IMR-90 (cell line): ENCODE data around the gene RBFA. TPM values are rescaled to one million over a fixed set of nuclear protein-coding genes. Genes with fewer than 3 reads are reported as not detected.

ENCODE experiments used
- ATAC-seq: fragments of 200-7000 bp; cut with Tn5 transposase; 2 replicates; pipeline ENCODE4 v1.9.1; 2020; ENCODE audit warnings: low read depth, mild to moderate bottlenecking, moderate library complexity
- BruUV-seq: library from RNA; stranded (reverse); fragments of 400-500 nt; replicated peaks from 2 replicates; lab custom pipeline; 2021; lab: Mats Ljungman, UMichigan
- CTCF ChIA-PET: fragments of 300-600 bp; formaldehyde crosslinking; extraction: SDS; loops from one replicate; lab custom pipeline; 2021; ENCODE audit warnings: antibody characterized with exemption; lab: Yijun Ruan, JAX
- POLR2A ChIA-PET: fragments of 300-600 bp; sonication (Branson Sonifier 250); formaldehyde crosslinking; loops from one replicate; lab custom pipeline; 2022; ENCODE audit warnings: antibody characterized with exemption; ENCODE audit not compliant: unreplicated experiment; lab: Charles Lee
- DNase-seq: peaks from one replicate; pipeline ENCODE4 v3.0.0; 2013
- H2AFZ ChIP-seq: replicated peaks from 2 replicates; pipeline ENCODE3; 2013; ENCODE audit warnings: low read length, mild to moderate bottlenecking; ENCODE audit not compliant: poor library complexity
- H2AK5ac ChIP-seq: 2 replicates; pipeline ENCODE4 v1.6.1; 2013; ENCODE audit warnings: low read depth, low read length, inconsistent platforms
- H2AK9ac ChIP-seq: replicated peaks from 2 replicates; pipeline ENCODE3; 2013; ENCODE audit warnings: mild to moderate bottlenecking, low read depth, low read length, moderate library complexity; ENCODE audit not compliant: poor library complexity
- H2BK120ac ChIP-seq: 2 replicates; pipeline ENCODE4 v1.6.1; 2013; ENCODE audit warnings: low read depth, low read length, inconsistent platforms
- H2BK15ac ChIP-seq: 3 replicates; pipeline ENCODE4 v1.6.1; 2013; ENCODE audit warnings: low read depth, low read length, inconsistent platforms
- H2BK20ac ChIP-seq: 2 replicates; pipeline ENCODE4 v1.6.1; 2013; ENCODE audit warnings: low read depth, mild to moderate bottlenecking, inconsistent platforms, low read length, moderate library complexity
- H2BK5ac ChIP-seq: 2 replicates; pipeline ENCODE4 v1.6.1; 2013; ENCODE audit warnings: mild to moderate bottlenecking, low read depth, low read length, inconsistent platforms; ENCODE audit not compliant: poor library complexity, severe bottlenecking
- H3K14ac ChIP-seq: replicated peaks from 2 replicates; pipeline ENCODE4 v1.6.1; 2013; ENCODE audit warnings: low read depth, low read length, inconsistent platforms
- H3K18ac ChIP-seq: 2 replicates; pipeline ENCODE4 v1.6.1; 2013; ENCODE audit warnings: low read depth, low read length, control low read depth
- H3K23ac ChIP-seq: 2 replicates; pipeline ENCODE4 v1.6.1; 2013; ENCODE audit warnings: low read depth, low read length, inconsistent platforms
- H3K27ac ChIP-seq: 2 replicates; pipeline ENCODE4 v1.5.1; 2013; ENCODE audit warnings: mild to moderate bottlenecking, control low read depth, low read length; ENCODE audit not compliant: insufficient read depth
- H3K27me3 ChIP-seq: 2 replicates; pipeline ENCODE4 v1.6.1; 2013; ENCODE audit warnings: low read length; ENCODE audit not compliant: control insufficient read depth, insufficient read depth
- H3K36me3 ChIP-seq: 2 replicates; pipeline ENCODE4 v1.6.1; 2013; ENCODE audit warnings: low read length, mixed read lengths; ENCODE audit not compliant: control insufficient read depth, insufficient read depth
- H3K4ac ChIP-seq: 2 replicates; pipeline ENCODE4 v1.6.1; 2013; ENCODE audit warnings: low read depth, low read length, inconsistent platforms
- H3K4me1 ChIP-seq: 2 replicates; pipeline ENCODE4 v1.6.1; 2013; ENCODE audit warnings: low read length, mixed read lengths; ENCODE audit not compliant: control insufficient read depth, insufficient read depth
- H3K4me2 ChIP-seq: 2 replicates; pipeline ENCODE4 v1.6.1; 2013; ENCODE audit warnings: low read depth, mild to moderate bottlenecking, control low read depth, low read length, moderate library complexity
- H3K4me3 ChIP-seq: 2 replicates; pipeline ENCODE4 v1.5.1; 2013; ENCODE audit warnings: low read depth, mild to moderate bottlenecking, control low read depth, low read length, moderate library complexity; ENCODE audit not compliant: insufficient read depth
- H3K56ac ChIP-seq: 2 replicates; pipeline ENCODE4 v1.6.1; 2013; ENCODE audit warnings: low read length, inconsistent platforms; ENCODE audit not compliant: insufficient read depth; ENCODE audit errors: extremely low read depth
- H3K79me1 ChIP-seq, 2 experiments: 2 replicates each; pipeline ENCODE4 v1.6.1; 2013; ENCODE audit warnings: low read length in 2 of 2, inconsistent platforms in 1 of 2, low read depth in 1 of 2
- H3K9ac ChIP-seq: 2 replicates; pipeline ENCODE4 v1.6.1; 2013; ENCODE audit warnings: low read depth, low read length, control low read depth
- H3K9me1 ChIP-seq: 2 replicates; pipeline ENCODE4 v1.6.1; 2013; ENCODE audit warnings: low read length, inconsistent platforms; ENCODE audit not compliant: insufficient read depth
- H3K9me3 ChIP-seq: 2 replicates; pipeline ENCODE4 v1.6.1; 2013; ENCODE audit warnings: low read length; ENCODE audit not compliant: control insufficient read depth, insufficient read depth
- H4K20me1 ChIP-seq: 2 replicates; pipeline ENCODE4 v1.6.1; 2013; ENCODE audit warnings: low read length, inconsistent platforms; ENCODE audit not compliant: insufficient read depth
- H4K5ac ChIP-seq: 2 replicates; pipeline ENCODE4 v1.6.1; 2013; ENCODE audit warnings: mild to moderate bottlenecking, low read depth, low read length, control low read depth
- H4K8ac ChIP-seq, 2 experiments: 2 replicates each; pipeline ENCODE4 v1.6.1; 2013; ENCODE audit warnings: low read depth in 2 of 2, low read length in 2 of 2, control low read depth in 1 of 2, inconsistent platforms in 1 of 2
- H4K91ac ChIP-seq: 2 replicates; pipeline ENCODE4 v1.6.1; 2013; ENCODE audit warnings: low read depth, low read length, inconsistent platforms; ENCODE audit not compliant: insufficient read depth
- CHD1 ChIP-seq: IDR thresholded peaks from 2 replicates; pipeline ENCODE4 v1.6.1; 2012; ENCODE audit warnings: low read depth, low read length, improper control_type of control experiment
- NFE2L2 ChIP-seq: fragments of 150-350 bp; IDR thresholded peaks from 2 replicates; pipeline ENCODE4 v1.6.1; 2016; ENCODE audit warnings: low read depth, mild to moderate bottlenecking, low read length
- RAD21 ChIP-seq: IDR thresholded peaks from 2 replicates; pipeline ENCODE4 v1.6.1; 2012; ENCODE audit warnings: low read length, improper control_type of control experiment
- RCOR1 ChIP-seq: IDR thresholded peaks from 2 replicates; pipeline ENCODE4 v1.6.1; 2012; ENCODE audit warnings: mild to moderate bottlenecking, low read length, improper control_type of control experiment; ENCODE audit not compliant: insufficient replicate concordance
- WGBS, 2 experiments: methylation state at CpG; one replicate each; pipeline versions ENCODE4 v1.1.5 to v1.1.7; 2013; ENCODE audit warnings: missing lambda C conversion rate in 2 of 2; ENCODE audit not compliant: insufficient read length in 1 of 2; ENCODE audit errors: extremely low coverage in 2 of 2; 5-methylcytosine and 5-hydroxymethylcytosine counted together
- dilution Hi-C: fragments of 300-500 bp; cut with HindIII; formaldehyde crosslinking; loops from one replicate; pipeline ENCODE4 v1.14.3; 2018; ENCODE audit warnings: low sequenced_read_pairs; ENCODE audit not compliant: unreplicated experiment
- in situ Hi-C: fragments of 300-500 bp; cut with MboI; formaldehyde crosslinking; loops from 3 replicates; pipeline ENCODE4 v1.14.3; 2019; ENCODE audit warnings: low sequenced_read_pairs, inconsistent platforms, mixed read lengths
- intact Hi-C: fragments of 100-400 bp; cut with micrococcal nuclease; formaldehyde crosslinking; loops from 2 replicates; pipeline ENCODE4 v1.10.0; 2022
- polyA plus RNA-seq, 3 experiments: library from polyadenylated mRNA; depleted of rRNA; stranded (reverse); fragments of >200 nt; gene quantifications; 2 replicates each; pipeline ENCODE4 v1.2.3, GENCODE V29; 2012; ENCODE audit warnings: low replicate concordance in 1 of 3
- total RNA-seq: library from RNA; depleted of rRNA; stranded (reverse); fragments of >200 nt; gene quantifications from 2 replicates; pipeline ENCODE4 v1.2.3, GENCODE V29; 2012

Gene RBFA
- total and polyA plus RNA-seq, 2 of the 4 experiments (the other 2 are of a cell fraction) = 21.0 to 38.0 TPM

DNA sequence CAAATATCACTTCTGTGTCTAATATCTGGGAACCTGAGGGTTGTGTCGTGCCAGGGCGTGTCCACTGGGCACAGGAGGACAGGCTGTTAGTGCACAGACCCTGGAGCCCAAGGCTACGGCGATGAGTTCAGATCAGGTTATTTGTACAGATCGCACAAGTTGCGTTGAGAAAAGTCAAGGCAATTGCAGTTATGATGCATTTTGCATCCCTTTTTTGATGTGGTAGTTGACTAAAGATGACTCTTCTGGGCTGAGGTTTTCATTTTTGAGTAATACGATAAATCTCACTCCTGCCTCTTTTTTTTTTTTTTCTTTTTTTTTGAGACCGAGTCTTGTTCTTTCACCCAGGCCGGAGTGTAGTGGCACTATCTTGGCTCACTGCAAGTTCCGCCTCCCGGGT lies 7.2 kb downstream of the RBFA start:
- Histone ChIP-seq H3K9me1 (peaks cover 3% of the 10 kb centered on the region; the same call in 1 of the 2 replicates), H3K79me1 (peaks cover 7 to 26% of the 10 kb centered on the region in 2 experiments), H3K4ac (no peak overlapping the region), H2BK5ac (no peak overlapping the region), H2BK120ac (no peak overlapping the region), H2AFZ (no peak overlapping the region), H4K20me1 (peaks cover 3% of the 10 kb centered on the region; the same call in 1 of the 2 replicates), H3K18ac (no peak overlapping the region), H2AK9ac (no peak overlapping the region), H2BK15ac (no peak overlapping the region), H2BK20ac (no peak overlapping the region), H4K8ac (no peak overlapping the region), H3K9ac (no peak overlapping the region), H3K4me3 (no peak overlapping the region), H4K91ac (no peak overlapping the region), H3K9me3 (no peaks in the 10 kb centered on the region), H3K36me3 (peaks cover 25% of the 10 kb centered on the region), H3K4me1 (no peaks in the 10 kb centered on the region), H3K14ac (no peak overlapping the region), H4K5ac (no peak overlapping the region), H3K27me3 (no peaks in the 10 kb centered on the region), H3K56ac (no peak overlapping the region), H2AK5ac (no peak overlapping the region), H3K27ac (no peak overlapping the region), H3K23ac (no peak overlapping the region), H3K4me2 (no peak overlapping the region)
- no peak for ATAC-seq
- ChIA-PET POLR2A (no interaction called here), CTCF (no interaction called here)
- dilution Hi-C loops (no loop called here), in situ Hi-C loops (no loop called here), intact Hi-C loops (no loop called here)
- TF ChIP-seq RCOR1 (no peak), RAD21 (no peak), CHD1 (no peak), NFE2L2 (no peak)
- BruUV-seq = no TSS peak
- WGBS, 2 experiments = 98% methylated on average over 5 of the region's 11 CpGs; no CpG with 5 or more reads in 1 of the 2 experiments
- no peak for DNase-seq
